Stimulated activated CD4-positive, alpha-beta T cell treated with anti-CD3 and anti-CD28 coated beads, Interleukin-4, amount 100 ng/mL, for 1 hour (primary cell): ENCODE results near the gene CHURC1.
A peak's percentile ranks its signal among the peaks of the same experiment; 100 is the strongest.

Experiments used
- DNase-seq: peaks from one replicate; pipeline ENCODE4 v3.0.0-alpha.2; 2020

Gene CHURC1

GRCh38 chr14:64914237-64915028 lies at the start of gene CHURC1:
Gene CHURC1 (plus strand): TSS chr14:64914455. CDS start chr14:64914496, 41 bp downstream.
- peak; percentile 96 for DNase-seq

DNA sequence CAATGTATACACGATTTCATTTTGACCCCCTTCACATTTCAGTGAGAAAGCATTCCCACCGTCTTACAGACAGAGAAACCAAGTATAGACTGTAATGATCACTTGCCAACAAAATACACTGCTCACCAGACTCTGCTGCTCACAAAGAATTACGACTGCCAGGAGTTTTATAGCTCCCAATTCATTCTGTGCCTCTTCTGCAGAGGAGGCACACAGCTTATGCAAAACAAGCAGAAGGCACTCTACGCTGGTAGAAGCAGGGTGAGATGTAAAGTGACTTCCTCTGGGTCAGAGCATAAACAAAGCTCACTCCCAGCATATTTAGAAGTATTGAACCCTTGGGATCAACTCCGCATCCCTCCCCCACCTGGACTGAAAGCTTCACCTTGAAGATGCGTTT lies 49.1 kb upstream of the CHURC1 start:
- no peak for DNase-seq

DNA sequence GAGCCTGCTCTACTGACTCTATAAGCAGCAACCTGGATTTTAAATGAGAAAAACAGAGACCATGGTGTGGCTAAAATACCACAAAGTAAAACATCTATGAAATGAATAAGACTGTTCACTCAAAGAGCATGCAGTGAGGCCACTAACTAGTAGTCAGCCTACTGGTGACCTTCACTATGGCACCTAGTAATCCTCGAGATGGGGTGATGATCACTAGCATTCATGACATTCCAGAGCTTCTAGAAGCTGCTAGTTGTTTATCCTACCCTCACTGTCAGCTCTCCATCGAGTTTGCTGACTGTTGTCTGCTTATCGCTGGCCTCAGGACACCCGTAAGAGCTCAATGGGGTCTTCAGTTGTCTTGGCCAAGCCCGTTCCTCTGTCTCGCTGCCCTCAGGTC lies 48.3 kb upstream of the CHURC1 start:
- DNase-seq: no peak

- no peak for DNase-seq
These were observed 47.1 kb upstream of the CHURC1 start for GRCh38 chr14:64867182-64867581.

- DNase-seq: no peak
These were observed 45.9 kb upstream of the CHURC1 start for GRCh38 chr14:64868379-64868778.

- no peak for DNase-seq
These were observed 45.4 kb upstream of the CHURC1 start for GRCh38 chr14:64868841-64869240.

- no peak for DNase-seq
These were observed 44.1 kb upstream of the CHURC1 start for GRCh38 chr14:64870160-64870559.

- DNase-seq: no peak
These were observed 42.9 kb upstream of the CHURC1 start for GRCh38 chr14:64871344-64871743.

- DNase-seq: no peak
These were observed 40.6 kb upstream of the CHURC1 start for GRCh38 chr14:64873506-64874219.

DNA sequence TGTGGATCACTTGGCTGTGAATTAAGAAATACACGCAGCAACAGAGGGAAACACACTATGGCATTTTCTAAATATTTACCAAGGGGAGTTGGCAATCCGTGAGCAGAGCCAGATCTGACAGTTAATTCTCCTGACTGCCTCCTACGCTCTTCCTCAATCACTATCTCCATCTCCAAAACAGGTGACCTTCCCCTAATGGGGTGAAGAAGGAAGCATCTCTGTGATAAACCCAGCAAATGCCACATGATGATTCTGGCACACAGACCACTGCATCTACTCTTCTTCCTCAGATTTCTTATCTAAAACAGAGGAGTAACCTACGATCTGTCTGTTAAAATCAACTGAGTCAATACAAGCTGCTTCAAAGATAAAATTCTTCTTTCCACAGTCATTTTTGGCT lies 38.9 kb upstream of the CHURC1 start:
- DNase-seq: no peak

DNA sequence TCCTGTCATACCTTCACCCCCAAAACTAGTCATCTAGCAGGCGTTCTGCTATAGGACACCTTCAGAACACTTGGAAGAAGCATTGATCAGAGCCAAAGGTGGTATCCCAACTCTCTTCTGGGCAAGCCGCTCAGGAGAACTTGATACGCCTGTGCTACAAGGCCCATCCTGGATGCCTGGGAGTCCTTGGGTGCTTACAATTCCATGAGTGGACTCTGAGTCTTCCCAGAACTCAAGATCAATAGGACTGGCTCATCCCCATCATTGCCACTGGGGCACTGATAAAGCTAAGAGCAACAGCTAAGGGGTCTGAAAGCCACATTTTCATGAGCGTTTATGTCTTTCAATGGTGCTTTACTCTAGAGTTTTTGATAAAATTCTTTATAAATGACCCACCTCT lies 36.4 kb upstream of the CHURC1 start:
- no peak for DNase-seq

DNA sequence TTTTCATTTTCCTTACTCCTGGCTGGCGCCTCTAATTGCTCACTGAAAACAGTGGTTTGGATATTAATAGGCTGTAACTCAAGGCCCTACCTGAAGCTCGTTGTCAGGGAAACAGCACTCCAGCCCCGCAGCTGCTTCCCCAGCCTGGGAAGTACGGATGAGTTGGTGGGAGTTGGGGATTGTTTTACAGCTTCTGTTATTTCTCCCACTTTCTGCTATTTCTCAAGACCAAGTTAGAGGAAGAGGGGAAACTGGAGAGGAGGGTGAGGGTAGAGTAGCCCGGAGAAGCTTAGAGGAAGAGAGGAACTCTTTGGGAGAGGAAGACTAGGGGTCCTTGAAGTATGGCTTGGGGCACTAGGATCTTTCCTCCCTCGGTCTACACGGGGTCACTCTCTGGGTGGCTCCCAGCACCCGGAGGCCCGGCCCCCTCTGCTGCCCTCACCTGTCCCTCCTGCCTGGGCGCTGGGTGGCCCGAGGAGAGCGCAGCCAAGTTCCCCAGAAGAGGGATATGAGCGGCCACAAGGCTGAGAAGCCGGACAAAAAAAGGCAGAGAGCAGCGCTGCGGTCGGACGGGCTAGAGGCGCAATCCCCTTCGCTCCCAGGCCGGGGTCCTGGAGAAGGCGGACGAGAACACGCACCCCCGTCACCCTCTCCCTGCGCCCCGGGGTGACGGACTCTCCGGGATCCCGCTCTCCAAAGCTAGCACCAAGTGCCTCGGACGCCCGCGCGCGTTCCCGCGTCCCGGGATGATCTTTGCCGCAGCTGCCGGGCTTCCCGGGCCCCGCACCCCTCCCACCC lies 35.2 kb upstream of the CHURC1 start:
- no peak for DNase-seq

DNA sequence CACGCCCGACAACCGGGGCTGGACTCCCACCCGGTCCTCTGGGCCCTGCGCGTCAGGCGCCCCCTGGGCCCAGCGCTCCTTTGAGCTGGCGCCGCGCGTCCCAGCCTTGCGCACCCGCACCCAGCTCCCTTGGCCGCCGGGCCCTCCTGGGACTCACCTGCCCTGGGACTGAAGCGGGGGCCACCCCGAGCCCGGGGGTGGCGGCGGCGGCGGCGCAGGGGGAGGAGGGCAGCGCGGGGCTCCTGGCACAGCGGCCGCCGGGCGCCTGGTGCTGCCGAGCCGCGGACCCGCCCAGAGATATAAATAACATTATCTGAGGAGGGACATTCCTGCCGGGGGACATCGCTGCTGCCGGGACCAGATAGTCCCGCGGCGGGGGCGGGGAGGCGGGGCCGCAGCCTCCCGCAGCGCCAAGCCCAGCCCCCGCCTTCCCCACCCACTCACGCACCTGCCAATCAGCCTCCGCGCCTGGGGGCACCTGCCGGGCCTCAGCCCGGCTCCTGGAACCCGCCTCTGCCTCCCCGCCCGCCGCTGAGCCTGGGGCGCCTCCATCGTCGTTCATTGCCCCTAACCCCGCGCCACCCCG lies 34.5 kb upstream of the CHURC1 start, which contains the start of gene SPTB:
Gene SPTB (minus strand): TSS at position 273 of the 586 bp plus-strand sequence. CDS start 56,813 bp downstream, outside the sequence.
- peak; percentile 70 for DNase-seq

- DNase-seq: peak; percentile 68
These were observed 33.8 kb upstream of the CHURC1 start for GRCh38 chr14:64880221-64881121.

DNA sequence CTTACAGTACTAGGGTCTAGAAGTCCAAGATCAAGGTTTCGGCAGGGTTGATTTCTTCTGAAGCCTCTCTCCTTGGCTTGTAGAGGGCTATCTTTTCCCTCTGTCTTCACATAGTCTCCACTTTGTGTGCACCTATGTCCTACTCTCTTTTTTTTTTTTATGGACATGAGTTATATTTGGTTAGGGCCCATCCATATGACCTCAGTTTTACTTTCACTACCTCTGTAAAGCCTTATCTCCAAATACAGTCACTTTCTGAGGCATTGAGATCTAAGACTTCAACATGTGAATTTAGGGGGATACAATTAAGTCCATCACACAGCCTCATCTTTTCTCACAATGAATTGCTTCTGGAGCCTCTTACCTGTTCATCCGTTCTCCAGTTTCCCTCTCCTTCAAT lies 28.7 kb upstream of the CHURC1 start:
- no peak for DNase-seq

DNA sequence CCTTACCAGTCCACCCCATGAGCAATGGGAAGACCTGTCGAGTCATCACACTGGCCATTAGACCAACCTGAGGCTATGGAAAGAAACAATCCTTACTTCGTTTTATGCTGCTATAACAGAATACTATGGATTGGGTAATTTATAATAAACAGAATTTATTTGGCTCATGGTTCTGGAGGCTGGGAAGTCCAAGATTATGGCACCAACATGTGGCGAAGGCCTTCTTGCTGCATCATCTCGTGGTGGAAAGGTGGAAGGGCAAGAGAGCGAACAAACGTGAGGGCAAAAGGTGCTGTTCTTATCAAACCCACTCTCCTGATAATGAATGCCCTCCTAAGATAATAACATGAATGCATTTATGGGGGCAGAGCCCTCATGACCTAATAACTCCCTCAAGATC lies 24.9 kb upstream of the CHURC1 start:
- DNase-seq: no peak

DNA sequence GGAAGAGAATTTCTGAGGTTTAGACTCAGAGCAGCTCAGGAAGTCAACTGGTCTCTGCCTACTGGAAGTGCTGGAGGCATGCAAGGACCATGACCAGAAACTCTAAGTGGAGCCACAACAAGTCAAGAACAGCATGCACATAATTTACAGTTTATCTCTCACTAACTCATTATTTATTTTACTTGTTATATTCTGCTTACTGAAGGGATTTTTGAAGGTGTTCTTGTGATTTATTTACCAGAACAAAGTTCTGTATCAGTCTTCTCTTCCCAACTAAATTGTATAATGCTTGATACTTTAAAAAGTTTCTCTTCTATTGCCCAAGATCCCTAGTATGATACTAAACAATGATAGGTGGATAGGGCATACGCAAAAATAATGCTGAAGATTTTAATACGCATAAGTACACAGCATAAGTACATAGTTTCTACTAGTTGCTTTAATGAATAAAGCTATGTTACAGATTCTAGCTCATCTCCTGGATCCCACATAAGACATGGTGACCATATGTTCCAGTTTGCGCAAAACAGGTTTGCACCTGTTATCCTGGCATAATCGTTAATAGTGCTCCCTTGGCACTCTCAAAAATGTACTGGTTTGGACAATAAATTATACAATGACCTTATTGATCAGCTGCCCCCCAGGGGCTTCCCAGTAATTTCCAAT lies 22.9 kb upstream of the CHURC1 start:
- no peak for DNase-seq

GRCh38 chr14:64891839-64892375 lies 22.3 kb upstream of the CHURC1 start:
- no peak for DNase-seq

GRCh38 chr14:64899958-64900357 lies 14.3 kb upstream of the CHURC1 start:
- no peak for DNase-seq

- no peak for DNase-seq
These were observed 8.2 kb upstream of the CHURC1 start for GRCh38 chr14:64906022-64906421.
